Erythroblast (primary cell): Measurements from ENCODE around the gene SMIM29.

ENCODE experiments used
- GATA1 ChIP-seq: IDR thresholded peaks from 2 replicates; pipeline ENCODE4 v1.6.1; 2011; ENCODE audit warnings: low read depth, mild to moderate bottlenecking, control low read depth, low read length, moderate library complexity
- POLR2A ChIP-seq: IDR thresholded peaks from 2 replicates; pipeline ENCODE4 v1.6.1; 2011; ENCODE audit warnings: mild to moderate bottlenecking, low read length

- TF ChIP-seq POLR2A (no peak), GATA1 (no peak)
Observed at GRCh38 chr6:34267746-34268145, 18.9 kb upstream of the SMIM29 start.
